Measurements from ENCODE around the gene KAT2B.

The KAT2B gene

GRCh38 chr3:20101041-20101440 is 60.8 kb downstream of the KAT2B start:
- DNase-seq, result peak; percentile 26

GRCh38 chr3:20103731-20104130 is 63.5 kb downstream of the KAT2B start:
- DNase-seq, result no peak

GRCh38 chr3:20104167-20104661 is 64.0 kb downstream of the KAT2B start:
- DNase-seq, result peak; percentile 25

GRCh38 chr3:20105513-20106280 is 65.5 kb downstream of the KAT2B start:
- DNase-seq, result no peak

- DNase-seq, result no peak
These were observed 67.5 kb downstream of the KAT2B start for GRCh38 chr3:20107722-20108121.

GRCh38 chr3:20108869-20109268 is 68.6 kb downstream of the KAT2B start:
- peak; percentile 11 for DNase-seq

- DNase-seq, result no peak
These were observed 70.6 kb downstream of the KAT2B start for GRCh38 chr3:20110826-20111225.

GRCh38 chr3:20111836-20112235 is 71.6 kb downstream of the KAT2B start:
- DNase-seq, result no peak

- no peak for DNase-seq
These were observed 80.8 kb downstream of the KAT2B start for GRCh38 chr3:20121088-20121487.

GRCh38 chr3:20123131-20123652 is 82.9 kb downstream of the KAT2B start:
- no peak for DNase-seq

GRCh38 chr3:20125289-20125688 is 85.0 kb downstream of the KAT2B start:
- DNase-seq, result no peak

- peak; percentile 84 for DNase-seq
These were observed 85.7 kb downstream of the KAT2B start for GRCh38 chr3:20125897-20126296.

- DNase-seq, result no peak
These were observed 88.1 kb downstream of the KAT2B start for GRCh38 chr3:20128358-20128757.

GRCh38 chr3:20130106-20130505 is 89.9 kb downstream of the KAT2B start:
- DNase-seq, result no peak

- no peak for DNase-seq
These were observed 96.0 kb downstream of the KAT2B start for GRCh38 chr3:20136231-20136630.

- DNase-seq, result no peak
These were observed 97.4 kb downstream of the KAT2B start for GRCh38 chr3:20137647-20138046.

GRCh38 chr3:20140881-20141280 is 100.6 kb downstream of the KAT2B start:
- DNase-seq, result no peak

GRCh38 chr3:20141316-20141715 is 101.1 kb downstream of the KAT2B start:
- no peak for DNase-seq

GRCh38 chr3:20141851-20142250 is 101.6 kb downstream of the KAT2B start:
- DNase-seq, result no peak

GRCh38 chr3:20142517-20142916 is 102.3 kb downstream of the KAT2B start:
- no peak for DNase-seq

- DNase-seq, result no peak
These were observed 103.3 kb downstream of the KAT2B start for GRCh38 chr3:20143519-20143918.

- DNase-seq, result no peak
These were observed 105.6 kb downstream of the KAT2B start for GRCh38 chr3:20145874-20146273.

- DNase-seq, result no peak
These were observed 106.1 kb downstream of the KAT2B start for GRCh38 chr3:20146301-20146700.

GRCh38 chr3:20147361-20147760 is 107.1 kb downstream of the KAT2B start:
- no peak for DNase-seq

- DNase-seq, result no peak
These were observed 108.2 kb downstream of the KAT2B start for GRCh38 chr3:20148466-20148865.
